Thymus (tissue), 11 donors: ENCODE data around the gene CTTN. TPM values are rescaled to one million over a fixed set of nuclear protein-coding genes. Genes with fewer than 3 reads are reported as not detected.
A peak's percentile ranks its signal among the peaks of the same experiment; 100 is the strongest.

ENCODE experiments used
- DNase-seq, 9 donors: peaks; one replicate each; pipeline ENCODE4 v3.0.0-alpha.2; 2013; ENCODE audit warnings: low spot score in 9 of 9, low read depth in 6 of 9, missing footprints in 1 of 9
- H3K27ac ChIP-seq, 2 donors: one replicate each; pipeline ENCODE4 v1.5.1; 2013; ENCODE audit warnings: control low read depth in 1 of 2, low read depth in 1 of 2, low read length in 1 of 2, mild to moderate bottlenecking in 1 of 2, moderate library complexity in 1 of 2
- H3K27me3 ChIP-seq, 2 donors: one replicate each; pipeline ENCODE4 v1.5.1; 2013; ENCODE audit warnings: low read length in 1 of 2; ENCODE audit not compliant: control insufficient read depth in 2 of 2, insufficient read depth in 1 of 2
- H3K36me3 ChIP-seq, 2 donors: one replicate each; pipeline ENCODE4 v1.5.1; 2013; ENCODE audit warnings: low read length in 1 of 2, mild to moderate bottlenecking in 1 of 2, moderate library complexity in 1 of 2; ENCODE audit not compliant: control insufficient read depth in 2 of 2, insufficient read depth in 2 of 2
- H3K4me1 ChIP-seq, 2 donors: one replicate each; pipeline ENCODE4 v1.5.1; 2013; ENCODE audit warnings: low read length in 2 of 2; ENCODE audit not compliant: control insufficient read depth in 2 of 2, insufficient read depth in 2 of 2
- H3K4me3 ChIP-seq, 2 donors: one replicate each; pipeline ENCODE4 v1.5.1; 2013; ENCODE audit warnings: low read length in 2 of 2, control low read depth in 1 of 2, mild to moderate bottlenecking in 1 of 2
- H3K9me3 ChIP-seq, 2 donors: one replicate each; pipeline ENCODE4 v1.5.1; 2013; ENCODE audit warnings: low read length in 1 of 2, mild to moderate bottlenecking in 1 of 2; ENCODE audit not compliant: control insufficient read depth in 2 of 2, insufficient read depth in 1 of 2
- WGBS: extraction: QIAGEN DNeasy Blood & Tissue Kit; methylation state at CpG from one replicate; pipeline ENCODE4 v1.1.7; 2013; 5-methylcytosine and 5-hydroxymethylcytosine counted together
- polyA plus RNA-seq: library from polyadenylated mRNA; stranded (reverse); fragments of 200-250 nt; gene quantifications from one replicate; pipeline ENCODE4 v1.2.3, GENCODE V29; 2013
- total RNA-seq: library from RNA; stranded (reverse); fragments of 120-200 nt; gene quantifications from one replicate; pipeline ENCODE4 v1.2.4, GENCODE V29; 2013
- donor health status: healthy.

CTTN gene
- total and polyA plus RNA-seq, 2 donors, result 31.4 to 65.5 TPM

- H3K27ac ChIP-seq, result no peak overlapping the region
- peaks cover 0 to 4% of the 10 kb centered on the region in 2 donors for H3K4me1 ChIP-seq
- no peak overlapping the region for H3K4me3 ChIP-seq
- H3K36me3 ChIP-seq, result no peaks in the 10 kb centered on the region
- no peak for DNase-seq
- H3K9me3 ChIP-seq, result peaks cover 0 to 1% of the 10 kb centered on the region in 2 donors
- no peaks in the 10 kb centered on the region for H3K27me3 ChIP-seq
- 92% methylated on average over 19 of the region's 19 CpGs for WGBS
Observed at GRCh38 chr11:70468256-70469195, 70.2 kb downstream of the CTTN start.

GRCh38 chr11:70470127-70470526 is 71.8 kb downstream of the CTTN start:
- peak in 1 of 9 donors; percentile 28 for DNase-seq
- no peak overlapping the region for H3K4me3 ChIP-seq
- WGBS, result 7% methylated on average over 6 of the region's 6 CpGs

GRCh38 chr11:70471254-70471653 is 72.9 kb downstream of the CTTN start:
- H3K27me3 ChIP-seq, result no peaks in the 10 kb centered on the region
- H3K9me3 ChIP-seq, result no peaks in the 10 kb centered on the region
- H3K36me3 ChIP-seq, result no peaks in the 10 kb centered on the region
- DNase-seq, result peak in 8 of 9 donors; percentile 5 to 50 (median 21)
- WGBS, result 68% methylated on average over 7 of the region's 7 CpGs
- no peak overlapping the region for H3K27ac ChIP-seq
- H3K4me3 ChIP-seq, result no peak overlapping the region
- peaks cover 0 to 4% of the 10 kb centered on the region in 2 donors for H3K4me1 ChIP-seq

More at GRCh38 chr11:70470127-70470526, 71.8 kb downstream of the CTTN start:
- Histone ChIP-seq H3K27me3 (no peaks in the 10 kb centered on the region), H3K4me1 (peaks cover 0 to 4% of the 10 kb centered on the region in 2 donors), H3K36me3 (no peaks in the 10 kb centered on the region), H3K27ac (no peak overlapping the region), H3K9me3 (no peaks in the 10 kb centered on the region)

DNA sequence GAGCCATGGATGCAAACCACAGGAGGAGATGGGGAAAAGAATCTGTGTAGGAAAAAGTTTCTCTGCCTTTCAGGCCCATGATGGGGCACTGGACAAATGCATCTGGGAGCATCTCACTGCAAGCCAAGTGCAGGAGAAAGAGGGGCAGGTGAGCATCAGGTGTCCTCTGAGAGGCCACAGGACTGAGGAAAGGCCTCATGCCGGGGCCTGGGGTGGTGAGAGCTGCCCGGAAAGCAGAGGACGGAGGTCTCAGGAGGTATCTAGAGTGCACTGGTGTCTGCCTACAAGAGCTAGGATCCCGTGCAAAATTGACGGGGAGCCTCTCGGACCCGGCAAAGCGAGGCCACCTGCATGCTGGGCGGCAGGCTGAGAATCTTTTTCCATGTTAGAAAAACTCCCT is 73.9 kb downstream of the CTTN start:
- WGBS, result 97% methylated on average over 9 of the region's 9 CpGs
- no peaks in the 10 kb centered on the region for H3K36me3 ChIP-seq
- H3K27me3 ChIP-seq, result no peaks in the 10 kb centered on the region
- no peak overlapping the region for H3K4me3 ChIP-seq
- H3K27ac ChIP-seq, result no peak overlapping the region
- H3K9me3 ChIP-seq, result no peaks in the 10 kb centered on the region
- no peak for DNase-seq
- H3K4me1 ChIP-seq, result peaks cover 0 to 4% of the 10 kb centered on the region in 2 donors

GRCh38 chr11:70473186-70473872 is 75.0 kb downstream of the CTTN start:
- WGBS, result 95% methylated on average over 22 of the region's 22 CpGs
- Histone ChIP-seq H3K27me3 (no peaks in the 10 kb centered on the region), H3K4me1 (peaks cover 0 to 4% of the 10 kb centered on the region in 2 donors), H3K9me3 (no peaks in the 10 kb centered on the region), H3K4me3 (no peak overlapping the region), H3K27ac (no peak overlapping the region), H3K36me3 (no peaks in the 10 kb centered on the region)
- DNase-seq, result no peak

DNA sequence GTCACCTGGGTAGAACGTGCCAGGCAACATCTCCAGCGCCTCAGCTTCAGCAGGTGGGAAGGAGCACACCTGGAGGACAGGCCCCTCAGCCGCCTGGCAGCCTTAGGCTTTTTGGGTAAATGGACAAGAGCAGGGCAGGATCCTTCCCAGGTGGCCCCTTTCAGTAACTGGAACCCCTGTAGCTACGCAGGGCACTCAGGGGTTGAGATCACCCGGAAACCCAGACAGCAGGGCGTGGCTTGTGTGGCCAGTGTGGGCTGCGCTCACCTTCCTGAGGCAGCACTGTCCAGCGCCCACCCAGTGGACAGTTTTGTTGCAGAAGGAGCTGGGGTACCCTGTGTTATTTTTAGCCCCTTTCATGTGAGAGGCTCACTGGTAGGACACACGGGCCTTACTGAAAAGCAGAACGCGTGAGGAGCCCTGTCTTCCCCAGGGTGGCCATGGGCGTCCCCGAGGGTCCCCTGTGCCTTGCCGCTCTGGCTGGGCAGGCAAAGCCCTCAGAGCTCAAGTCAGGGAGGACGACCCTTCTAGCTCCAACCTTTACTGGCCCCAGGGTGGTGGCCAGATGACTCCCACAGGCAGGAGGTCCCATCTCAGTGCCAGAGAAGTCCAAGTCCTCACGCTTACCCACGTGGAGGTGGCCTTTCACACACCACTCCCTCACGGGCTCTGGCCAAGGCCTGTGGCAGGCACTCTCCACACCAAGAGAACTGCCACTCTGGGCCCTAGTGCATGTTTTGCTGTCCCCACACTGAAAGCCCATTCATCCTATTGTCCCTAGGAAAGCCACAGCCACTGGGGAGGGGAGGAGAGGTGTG is 75.8 kb downstream of the CTTN start:
- no peak overlapping the region for H3K4me3 ChIP-seq
- H3K9me3 ChIP-seq, result no peaks in the 10 kb centered on the region
- no peaks in the 10 kb centered on the region for H3K27me3 ChIP-seq
- no peak for DNase-seq
- WGBS, result 92% methylated on average over 18 of the region's 18 CpGs
- no peak overlapping the region for H3K27ac ChIP-seq
- H3K4me1 ChIP-seq, result peaks cover 0 to 4% of the 10 kb centered on the region in 2 donors
- no peaks in the 10 kb centered on the region for H3K36me3 ChIP-seq

DNA sequence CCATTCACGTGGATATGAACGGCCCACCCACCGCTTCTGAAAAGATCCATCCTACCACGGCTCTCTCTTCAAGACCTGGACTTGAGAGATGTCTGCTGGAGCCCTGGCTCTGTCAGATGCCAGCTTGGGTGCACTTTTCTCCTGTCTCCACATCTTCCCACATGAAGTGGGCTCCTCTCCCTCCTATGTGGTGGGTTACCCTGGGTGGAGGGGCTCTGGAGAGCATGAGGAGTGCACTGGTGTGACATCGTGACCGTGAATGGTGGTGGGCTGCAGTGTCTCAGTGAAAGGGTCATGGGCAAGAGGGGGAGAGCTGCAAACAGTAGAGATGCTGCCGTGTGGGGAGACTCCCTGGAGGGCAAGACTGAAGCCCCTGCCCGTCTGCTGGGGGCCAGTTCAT is 76.4 kb downstream of the CTTN start:
- peaks cover 0 to 4% of the 10 kb centered on the region in 2 donors for H3K4me1 ChIP-seq
- no peaks in the 10 kb centered on the region for H3K36me3 ChIP-seq
- no peaks in the 10 kb centered on the region for H3K9me3 ChIP-seq
- H3K4me3 ChIP-seq, result no peak overlapping the region
- WGBS, result 94% methylated on average over 8 of the region's 8 CpGs
- H3K27ac ChIP-seq, result no peak overlapping the region
- H3K27me3 ChIP-seq, result no peaks in the 10 kb centered on the region
- DNase-seq, result no peak

- Histone ChIP-seq H3K27ac (no peak overlapping the region), H3K4me1 (no peaks in the 10 kb centered on the region), H3K9me3 (no peaks in the 10 kb centered on the region), H3K27me3 (no peaks in the 10 kb centered on the region), H3K36me3 (no peaks in the 10 kb centered on the region), H3K4me3 (no peak overlapping the region)
- WGBS, result 87% methylated on average over 4 of the region's 4 CpGs
- no peak for DNase-seq
Observed at GRCh38 chr11:70476669-70477068, 78.3 kb downstream of the CTTN start.
